Neural cell (in vitro differentiated cells): ENCODE measurements around the gene SERINC4. TPM values are rescaled to one million over a fixed set of nuclear protein-coding genes. Genes with fewer than 3 reads are reported as not detected.
A peak's percentile ranks its signal among the peaks of the same experiment; 100 is the strongest.

Source experiments
- H2AFZ ChIP-seq: fragments of 200-600, 300-800 bp; sonication (generic), shearing (Covaris generic); 2 replicates; pipeline ENCODE4 v1.6.0; 2014; ENCODE audit warnings: low read depth, mild to moderate bottlenecking, antibody characterized with exemption, low read length, moderate library complexity
- H3F3A ChIP-seq: fragments of 200-600 bp; shearing (Covaris generic); 2 replicates; pipeline ENCODE4 v1.6.1; 2016; ENCODE audit warnings: mild to moderate bottlenecking, moderate library complexity, mixed read lengths, antibody characterized with exemption, low read length; ENCODE audit not compliant: insufficient read depth, poor library complexity, severe bottlenecking
- H3K27ac ChIP-seq: fragments of 200-600, 300-800 bp; sonication (generic), shearing (Covaris generic); 2 replicates; pipeline ENCODE4 v1.5.1; 2014; ENCODE audit warnings: mild to moderate bottlenecking, low read length, moderate library complexity
- H3K27me3 ChIP-seq: fragments of 300-800, 200-600 bp; sonication (generic), shearing (Covaris generic); 2 replicates; pipeline ENCODE4 v1.6.0; 2014; ENCODE audit warnings: mild to moderate bottlenecking, low read depth, low read length, moderate library complexity; ENCODE audit not compliant: insufficient read depth
- H3K36me3 ChIP-seq: fragments of 300-800, 200-600 bp; sonication (generic), shearing (Covaris generic); 2 replicates; pipeline ENCODE4 v1.5.1; 2014; ENCODE audit warnings: mild to moderate bottlenecking, antibody characterized with exemption, low read length, moderate library complexity; ENCODE audit not compliant: insufficient read depth
- H3K4me2 ChIP-seq: fragments of 300-800, 200-600 bp; sonication (generic), shearing (Covaris generic); 2 replicates; pipeline ENCODE4 v1.6.0; 2014; ENCODE audit warnings: mild to moderate bottlenecking, low read length
- H3K4me3 ChIP-seq: fragments of 300-800, 200-600 bp; sonication (generic), shearing (Covaris generic); 2 replicates; pipeline ENCODE4 v1.5.1; 2014; ENCODE audit warnings: mild to moderate bottlenecking, low read length, moderate library complexity
- H3K79me2 ChIP-seq: fragments of 200-600 bp; shearing (Covaris generic); replicated peaks from 2 replicates; pipeline ENCODE4 v1.6.0; 2014; ENCODE audit warnings: mild to moderate bottlenecking, low read length, moderate library complexity; ENCODE audit not compliant: insufficient read depth
- H3K9ac ChIP-seq: fragments of 300-800, 200-600 bp; sonication (generic), shearing (Covaris generic); 2 replicates; pipeline ENCODE4 v1.6.1; 2016; ENCODE audit warnings: mild to moderate bottlenecking, low read length, mixed read lengths
- H3K9me2 ChIP-seq: fragments of 200-600 bp; shearing (Covaris generic); 2 replicates; pipeline ENCODE4 v1.6.1; 2016; ENCODE audit warnings: mild to moderate bottlenecking, low read length, mixed read lengths; ENCODE audit not compliant: insufficient read depth
- H3K9me3 ChIP-seq: fragments of 200-600, 300-800 bp; sonication (generic), shearing (Covaris generic); 2 replicates; pipeline ENCODE4 v1.6.1; 2016; ENCODE audit warnings: mild to moderate bottlenecking, mixed run types, low read length, moderate library complexity, mixed read lengths
- H4K20me1 ChIP-seq: fragments of 200-600 bp; shearing (Covaris generic); 2 replicates; pipeline ENCODE4 v1.6.1; 2016; ENCODE audit warnings: mild to moderate bottlenecking, mixed run types; ENCODE audit not compliant: insufficient read depth
- EP300 ChIP-seq: fragments of 450-650 bp; conservative IDR thresholded peaks from 2 replicates; pipeline ENCODE4 v1.6.1; 2014; ENCODE audit warnings: antibody characterized with exemption, mild to moderate bottlenecking, moderate library complexity; ENCODE audit not compliant: poor library complexity, severe bottlenecking
- EZH2 ChIP-seq: fragments of 200-600, 300-800 bp; shearing (Covaris generic), sonication (generic); IDR thresholded peaks from 2 replicates; pipeline ENCODE4 v1.6.1; 2014; ENCODE audit warnings: antibody characterized with exemption, low read length, borderline replicate concordance, mild to moderate bottlenecking; ENCODE audit not compliant: insufficient read depth, poor library complexity, severe bottlenecking
- MXI1 ChIP-seq: fragments of 450-650 bp; conservative IDR thresholded peaks from 2 replicates; pipeline ENCODE4 v1.6.1; 2014; ENCODE audit warnings: antibody characterized with exemption, mild to moderate bottlenecking; ENCODE audit not compliant: poor library complexity, severe bottlenecking
- POLR2AphosphoS5 ChIP-seq: IDR thresholded peaks from 2 replicates; pipeline ENCODE4 v1.6.1; 2012
- RAD21 ChIP-seq: fragments of 450-650 bp; conservative IDR thresholded peaks from 2 replicates; pipeline ENCODE4 v1.6.1; 2014; ENCODE audit warnings: antibody characterized with exemption, mild to moderate bottlenecking, moderate library complexity
- SMC3 ChIP-seq: fragments of 450-650 bp; conservative IDR thresholded peaks from 2 replicates; pipeline ENCODE4 v1.6.1; 2014; ENCODE audit warnings: antibody characterized with exemption, mild to moderate bottlenecking, moderate library complexity; ENCODE audit not compliant: poor library complexity
- TAF1 ChIP-seq: IDR thresholded peaks from 2 replicates; pipeline ENCODE4 v1.6.1; 2012; ENCODE audit warnings: low read depth
- polyA plus RNA-seq: library from polyadenylated mRNA; depleted of rRNA; stranded (reverse); fragments of >200 nt; gene quantifications from 2 replicates; pipeline ENCODE4 v1.2.3, GENCODE V29; 2014
- TF ChIP-seq, protein P1 (sequence below): fragments of 450-650 bp; IDR thresholded peaks from 2 replicates; pipeline ENCODE4 v1.5.1; 2014; ENCODE audit warnings: antibody characterized with exemption, mild to moderate bottlenecking, moderate library complexity; ENCODE audit not compliant: poor library complexity, severe bottlenecking
- TF ChIP-seq, protein P2 (sequence below): IDR thresholded peaks from 2 replicates; pipeline ENCODE4 v1.6.1; 2012; ENCODE audit warnings: borderline replicate concordance

The SERINC4 gene
- polyA plus RNA-seq, 1 donor from 2014 or later: 0.47 TPM

DNA sequence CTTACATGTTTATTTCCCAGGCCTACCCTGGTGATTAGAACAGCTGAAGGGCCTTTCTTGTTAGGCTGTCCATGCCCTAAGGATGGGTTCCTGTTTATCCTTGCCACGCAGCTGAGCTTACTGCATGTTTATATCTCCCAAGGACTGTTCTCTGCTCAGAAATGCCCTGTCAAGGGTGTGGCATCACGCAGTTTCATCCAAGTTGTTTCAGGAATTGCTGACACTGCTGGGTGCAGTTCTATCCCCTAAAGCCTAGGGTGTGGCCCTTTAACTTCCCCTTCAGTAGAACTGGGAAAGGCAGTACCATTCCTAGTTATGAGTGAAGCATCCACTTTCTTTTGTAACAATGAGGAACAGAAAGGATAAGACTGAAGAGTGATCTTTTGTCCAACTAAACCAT is 28.2 kb downstream of the SERINC4 start:
- TF ChIP-seq, protein P1, sequence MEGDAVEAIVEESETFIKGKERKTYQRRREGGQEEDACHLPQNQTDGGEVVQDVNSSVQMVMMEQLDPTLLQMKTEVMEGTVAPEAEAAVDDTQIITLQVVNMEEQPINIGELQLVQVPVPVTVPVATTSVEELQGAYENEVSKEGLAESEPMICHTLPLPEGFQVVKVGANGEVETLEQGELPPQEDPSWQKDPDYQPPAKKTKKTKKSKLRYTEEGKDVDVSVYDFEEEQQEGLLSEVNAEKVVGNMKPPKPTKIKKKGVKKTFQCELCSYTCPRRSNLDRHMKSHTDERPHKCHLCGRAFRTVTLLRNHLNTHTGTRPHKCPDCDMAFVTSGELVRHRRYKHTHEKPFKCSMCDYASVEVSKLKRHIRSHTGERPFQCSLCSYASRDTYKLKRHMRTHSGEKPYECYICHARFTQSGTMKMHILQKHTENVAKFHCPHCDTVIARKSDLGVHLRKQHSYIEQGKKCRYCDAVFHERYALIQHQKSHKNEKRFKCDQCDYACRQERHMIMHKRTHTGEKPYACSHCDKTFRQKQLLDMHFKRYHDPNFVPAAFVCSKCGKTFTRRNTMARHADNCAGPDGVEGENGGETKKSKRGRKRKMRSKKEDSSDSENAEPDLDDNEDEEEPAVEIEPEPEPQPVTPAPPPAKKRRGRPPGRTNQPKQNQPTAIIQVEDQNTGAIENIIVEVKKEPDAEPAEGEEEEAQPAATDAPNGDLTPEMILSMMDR: no peak
- TF ChIP-seq POLR2AphosphoS5: no peak
- TF ChIP-seq RAD21: no peak
- TF ChIP-seq MXI1: no peak
- no peak for TF ChIP-seq TAF1
- no peak for TF ChIP-seq EZH2
- no peak for TF ChIP-seq SMC3
- TF ChIP-seq, protein P2, sequence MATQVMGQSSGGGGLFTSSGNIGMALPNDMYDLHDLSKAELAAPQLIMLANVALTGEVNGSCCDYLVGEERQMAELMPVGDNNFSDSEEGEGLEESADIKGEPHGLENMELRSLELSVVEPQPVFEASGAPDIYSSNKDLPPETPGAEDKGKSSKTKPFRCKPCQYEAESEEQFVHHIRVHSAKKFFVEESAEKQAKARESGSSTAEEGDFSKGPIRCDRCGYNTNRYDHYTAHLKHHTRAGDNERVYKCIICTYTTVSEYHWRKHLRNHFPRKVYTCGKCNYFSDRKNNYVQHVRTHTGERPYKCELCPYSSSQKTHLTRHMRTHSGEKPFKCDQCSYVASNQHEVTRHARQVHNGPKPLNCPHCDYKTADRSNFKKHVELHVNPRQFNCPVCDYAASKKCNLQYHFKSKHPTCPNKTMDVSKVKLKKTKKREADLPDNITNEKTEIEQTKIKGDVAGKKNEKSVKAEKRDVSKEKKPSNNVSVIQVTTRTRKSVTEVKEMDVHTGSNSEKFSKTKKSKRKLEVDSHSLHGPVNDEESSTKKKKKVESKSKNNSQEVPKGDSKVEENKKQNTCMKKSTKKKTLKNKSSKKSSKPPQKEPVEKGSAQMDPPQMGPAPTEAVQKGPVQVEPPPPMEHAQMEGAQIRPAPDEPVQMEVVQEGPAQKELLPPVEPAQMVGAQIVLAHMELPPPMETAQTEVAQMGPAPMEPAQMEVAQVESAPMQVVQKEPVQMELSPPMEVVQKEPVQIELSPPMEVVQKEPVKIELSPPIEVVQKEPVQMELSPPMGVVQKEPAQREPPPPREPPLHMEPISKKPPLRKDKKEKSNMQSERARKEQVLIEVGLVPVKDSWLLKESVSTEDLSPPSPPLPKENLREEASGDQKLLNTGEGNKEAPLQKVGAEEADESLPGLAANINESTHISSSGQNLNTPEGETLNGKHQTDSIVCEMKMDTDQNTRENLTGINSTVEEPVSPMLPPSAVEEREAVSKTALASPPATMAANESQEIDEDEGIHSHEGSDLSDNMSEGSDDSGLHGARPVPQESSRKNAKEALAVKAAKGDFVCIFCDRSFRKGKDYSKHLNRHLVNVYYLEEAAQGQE: no peak
- no peak for TF ChIP-seq EP300
- H4K20me1 ChIP-seq: no peaks in the 10 kb centered on the region
- H3K79me2 ChIP-seq: no peaks in the 10 kb centered on the region
- no peak overlapping the region for H3K9ac ChIP-seq
- peaks cover 6% of the 10 kb centered on the region for H3K36me3 ChIP-seq
- no peak overlapping the region for H2AFZ ChIP-seq
- no peak overlapping the region for H3K4me2 ChIP-seq
- H3K9me3 ChIP-seq: no peaks in the 10 kb centered on the region
- peaks cover 9% of the 10 kb centered on the region for H3K27me3 ChIP-seq
- no peaks in the 10 kb centered on the region for H3F3A ChIP-seq
- H3K27ac ChIP-seq: no peak overlapping the region
- H3K9me2 ChIP-seq: no peaks in the 10 kb centered on the region
- no peak overlapping the region for H3K4me3 ChIP-seq

- Histone ChIP-seq H3K4me3 (no peak overlapping the region), H4K20me1 (no peaks in the 10 kb centered on the region), H3K9me2 (no peaks in the 10 kb centered on the region), H2AFZ (no peak overlapping the region), H3K9ac (no peak overlapping the region), H3K36me3 (peaks cover 6% of the 10 kb centered on the region), H3K79me2 (no peaks in the 10 kb centered on the region), H3K9me3 (no peaks in the 10 kb centered on the region), H3K27me3 (no peaks in the 10 kb centered on the region), H3K4me2 (no peak overlapping the region), H3F3A (no peaks in the 10 kb centered on the region), H3K27ac (no peak overlapping the region)
- TF ChIP-seq RAD21 (peak; percentile 50), SMC3 (peak; percentile 51), EZH2 (no peak)
- TF ChIP-seq, protein P2: no peak
- TF ChIP-seq, protein P1: peak; percentile 74
Observed at GRCh38 chr15:43769584-43770228, 30.3 kb downstream of the SERINC4 start.
